K562 (cell line): ENCODE results near the gene CNNM4. TPM values are rescaled to one million over a fixed set of nuclear protein-coding genes. Genes with fewer than 3 reads are reported as not detected.

Experiments used
- ESRRA ChIP-seq: fragments of 450-650 bp; IDR thresholded peaks from 2 replicates; pipeline ENCODE4 v1.6.1; 2014; ENCODE audit warnings: low read depth, mild to moderate bottlenecking, moderate library complexity, borderline replicate concordance
- EWSR1 ChIP-seq: fragments of 450-650 bp; IDR thresholded peaks from 2 replicates; pipeline ENCODE4 v1.6.1; 2018; ENCODE audit warnings: borderline replicate concordance, mild to moderate bottlenecking, low read depth, moderate library complexity; ENCODE audit not compliant: partially characterized antibody
- HNRNPUL1 ChIP-seq: fragments of 200-400 bp; formaldehyde crosslinking; IDR thresholded peaks from 2 replicates; pipeline ENCODE4 v1.6.1; 2017; ENCODE audit warnings: low read length
- NCOA6 ChIP-seq: fragments of 450-650 bp; IDR thresholded peaks from 2 replicates; pipeline ENCODE4 v1.6.1; 2017; ENCODE audit warnings: mild to moderate bottlenecking
- NRF1 ChIP-seq, 2 experiments: fragments of 450-650 bp; IDR thresholded peaks in 1 of 2; conservative IDR thresholded peaks in 1 of 2; 2 replicates each; pipeline ENCODE4 v1.6.1; 2014; ENCODE audit warnings: mild to moderate bottlenecking in 2 of 2
- STAT6 ChIP-seq: sonication (generic); formaldehyde crosslinking; IDR thresholded peaks from 2 replicates; pipeline ENCODE4 v1.8.1; 2023; ENCODE audit warnings: mild to moderate bottlenecking, missing genetic modification reagents
- TAF1 ChIP-seq: IDR thresholded peaks from 2 replicates; pipeline ENCODE4 v1.6.1; 2011; ENCODE audit warnings: mild to moderate bottlenecking, low read length, moderate library complexity; ENCODE audit not compliant: insufficient read depth, control insufficient read depth, severe bottlenecking; ENCODE audit errors: extremely low read depth
- TAF15 ChIP-seq: fragments of 200-400 bp; formaldehyde crosslinking; IDR thresholded peaks from 2 replicates; pipeline ENCODE4 v1.6.1; 2017; ENCODE audit warnings: mild to moderate bottlenecking, low read depth, low read length, moderate library complexity
- ZFP1 ChIP-seq: fragments of 450-650 bp; formaldehyde crosslinking; IDR thresholded peaks from 2 replicates; pipeline ENCODE4 v1.4.0; 2020; ENCODE audit warnings: mild to moderate bottlenecking, mixed read lengths
- ZFP30 ChIP-seq: fragments of 250-450 bp; sonication (Bioruptor Pico); IDR thresholded peaks from 2 replicates; pipeline ENCODE4 v1.8.0; 2022; ENCODE audit warnings: moderate library complexity, mild to moderate bottlenecking, inconsistent platforms, borderline replicate concordance
- ZFPM2 ChIP-seq: fragments of 250-450 bp; sonication (Bioruptor Pico); IDR thresholded peaks from 2 replicates; pipeline ENCODE4 v1.5.1; 2022; ENCODE audit warnings: mild to moderate bottlenecking
- ZMIZ1 ChIP-seq, 2 experiments: fragments of 150-350 bp in 1 of 2; IDR thresholded peaks; 2 replicates each; pipeline ENCODE4 v1.6.1; 2012 to 2016; ENCODE audit warnings: low read depth in 2 of 2, low read length in 2 of 2, mild to moderate bottlenecking in 1 of 2, moderate library complexity in 1 of 2
- ZNF165 ChIP-seq: fragments of 250-450 bp; sonication (Bioruptor Pico); IDR thresholded peaks from 2 replicates; pipeline ENCODE4 v1.4.0; 2020; ENCODE audit warnings: borderline replicate concordance
- ZNF316 ChIP-seq: fragments of 450-650 bp; IDR thresholded peaks from 2 replicates; pipeline ENCODE4 v1.6.1; 2016
- ZNF699 ChIP-seq: fragments of 250-450 bp; sonication (Bioruptor Pico); IDR thresholded peaks from 2 replicates; pipeline ENCODE4 v1.8.0; 2021; ENCODE audit warnings: mild to moderate bottlenecking, moderate library complexity; ENCODE audit not compliant: insufficient replicate concordance
- polyA plus RNA-seq, 8 experiments: library from polyadenylated mRNA; depleted of rRNA in 4 of 8; stranded (reverse) in 5 of 8; unstranded in 3 of 8; fragments of >200 nt; fragmentation: Nextera tagmentation in 2 of 8; fragmentation: Illumina TruSeq in 1 of 8; extraction: Ambion mirVana in 2 of 8; extraction: Trizol in 1 of 8; gene quantifications; 2 replicates each; pipeline versions ENCODE4 v1.2.1 to v1.2.3, GENCODE V29; 2011 to 2014; ENCODE audit warnings: inconsistent platforms in 1 of 8, missing spikeins in 1 of 8
- total RNA-seq, 7 experiments: library from RNA; depleted of rRNA in 6 of 7; stranded (reverse); fragments of >200 nt in 6 of 7; fragmentation: Illumina TruSeq in 2 of 7; extraction: Trizol in 2 of 7; gene quantifications; 2 replicates each; pipeline versions ENCODE4 v1.2.1 to v1.2.3, GENCODE V29; 2011 to 2021; ENCODE audit warnings: low replicate concordance in 1 of 7
- TF ChIP-seq, protein P1 (sequence below): fragments of 250-450 bp; sonication (Bioruptor Pico); IDR thresholded peaks from 2 replicates; pipeline ENCODE4 v1.5.0; 2021
- TF ChIP-seq, protein P2 (sequence below): fragments of 450-650 bp; IDR thresholded peaks from 2 replicates; pipeline ENCODE4 v1.6.1; 2016; ENCODE audit warnings: missing biosample characterization, missing genetic modification characterization
- TF ChIP-seq, protein P3 (sequence below), 2 experiments: fragments of 450-650 bp in 1 of 2; sonication (generic) in 1 of 2; formaldehyde crosslinking; conservative IDR thresholded peaks; 2 replicates each; pipeline versions ENCODE4 v1.4.0 to v1.8.1; 2020 to 2022; ENCODE audit warnings: mild to moderate bottlenecking in 1 of 2, missing genetic modification reagents in 1 of 2

The CNNM4 gene
- total and polyA plus RNA-seq, 9 of the 15 experiments (the other 6 are each of a cell fraction or from before 2014, with no cell fraction given): 0.96 to 6.3 (median 2.8) TPM

DNA sequence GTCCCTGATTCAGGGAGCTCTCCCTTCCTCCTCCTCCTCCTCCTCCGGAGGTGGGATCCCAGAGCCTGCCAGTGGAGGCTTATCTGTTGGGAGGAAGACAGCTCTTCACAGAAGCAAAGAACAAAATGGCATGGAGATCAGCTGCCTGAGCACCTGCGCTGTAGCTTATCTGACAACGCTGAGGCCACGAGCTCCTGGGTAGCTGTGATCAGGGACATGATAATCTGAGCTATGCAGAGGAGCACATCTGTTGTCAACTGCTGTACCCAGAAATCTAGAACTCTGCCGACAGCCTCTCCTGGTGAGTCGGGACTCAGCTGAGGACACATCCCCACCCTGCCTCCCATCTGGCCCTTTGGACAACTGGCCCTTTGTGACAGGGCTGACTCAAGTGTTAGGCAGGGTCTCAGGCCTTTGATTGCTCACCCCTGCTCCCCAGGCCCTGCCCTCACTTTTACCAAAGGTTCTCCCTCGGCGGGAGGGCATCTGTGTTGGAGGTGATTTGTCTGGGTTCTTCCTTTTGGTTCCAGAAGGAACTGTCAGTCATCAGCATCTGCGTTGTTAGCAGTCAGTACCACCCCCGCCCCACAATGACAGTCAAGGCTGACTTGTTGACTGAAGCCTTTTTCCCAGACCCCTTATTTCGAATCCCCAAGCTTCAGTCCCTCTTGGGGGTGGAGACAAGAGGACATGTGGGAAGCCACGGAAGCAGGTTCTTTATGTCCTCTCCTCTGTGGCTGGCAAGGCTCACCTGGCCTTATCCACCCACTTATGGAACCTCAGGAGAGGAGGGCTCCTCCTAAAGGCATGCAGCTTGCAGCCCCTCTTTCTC lies 49.5 kb downstream of the CNNM4 start (continued):
- no peak for TF ChIP-seq HNRNPUL1
- no peak for TF ChIP-seq ZFP30 (CRISPR knock-in tag)
- no peak for TF ChIP-seq NCOA6
- TF ChIP-seq TAF1: no peak
- TF ChIP-seq ESRRA: 0 out of 2 replicates have a peak, but pooled peaks have one; percentile 21
- TF ChIP-seq, protein P1, sequence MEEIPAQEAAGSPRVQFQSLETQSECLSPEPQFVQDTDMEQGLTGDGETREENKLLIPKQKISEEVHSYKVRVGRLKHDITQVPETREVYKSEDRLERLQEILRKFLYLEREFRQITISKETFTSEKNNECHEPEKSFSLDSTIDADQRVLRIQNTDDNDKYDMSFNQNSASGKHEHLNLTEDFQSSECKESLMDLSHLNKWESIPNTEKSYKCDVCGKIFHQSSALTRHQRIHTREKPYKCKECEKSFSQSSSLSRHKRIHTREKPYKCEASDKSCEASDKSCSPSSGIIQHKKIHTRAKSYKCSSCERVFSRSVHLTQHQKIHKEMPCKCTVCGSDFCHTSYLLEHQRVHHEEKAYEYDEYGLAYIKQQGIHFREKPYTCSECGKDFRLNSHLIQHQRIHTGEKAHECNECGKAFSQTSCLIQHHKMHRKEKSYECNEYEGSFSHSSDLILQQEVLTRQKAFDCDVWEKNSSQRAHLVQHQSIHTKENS (CRISPR knock-in tag): no peak
- TF ChIP-seq, protein P2, sequence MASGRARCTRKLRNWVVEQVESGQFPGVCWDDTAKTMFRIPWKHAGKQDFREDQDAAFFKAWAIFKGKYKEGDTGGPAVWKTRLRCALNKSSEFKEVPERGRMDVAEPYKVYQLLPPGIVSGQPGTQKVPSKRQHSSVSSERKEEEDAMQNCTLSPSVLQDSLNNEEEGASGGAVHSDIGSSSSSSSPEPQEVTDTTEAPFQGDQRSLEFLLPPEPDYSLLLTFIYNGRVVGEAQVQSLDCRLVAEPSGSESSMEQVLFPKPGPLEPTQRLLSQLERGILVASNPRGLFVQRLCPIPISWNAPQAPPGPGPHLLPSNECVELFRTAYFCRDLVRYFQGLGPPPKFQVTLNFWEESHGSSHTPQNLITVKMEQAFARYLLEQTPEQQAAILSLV (tag): no peak
- TF ChIP-seq EWSR1: no peak
- TF ChIP-seq ZNF699 (CRISPR knock-in tag): no peak
- TF ChIP-seq NRF1 (conservative IDR thresholded peaks at IDR 0.05 in 1 of 2, IDR thresholded peaks at IDR 0.05 in 1 of 2): peak; percentile 52 to 56
- no peak for TF ChIP-seq ZFPM2 (CRISPR knock-in tag)
- no peak for TF ChIP-seq ZMIZ1 (IDR thresholded peaks at IDR 0.05; ENCODE audit: low read depth in 2 of 2, low read length in 2 of 2)
- no peak for TF ChIP-seq ZNF165 (CRISPR knock-in tag)
- TF ChIP-seq TAF15: no peak
- TF ChIP-seq, protein P3, sequence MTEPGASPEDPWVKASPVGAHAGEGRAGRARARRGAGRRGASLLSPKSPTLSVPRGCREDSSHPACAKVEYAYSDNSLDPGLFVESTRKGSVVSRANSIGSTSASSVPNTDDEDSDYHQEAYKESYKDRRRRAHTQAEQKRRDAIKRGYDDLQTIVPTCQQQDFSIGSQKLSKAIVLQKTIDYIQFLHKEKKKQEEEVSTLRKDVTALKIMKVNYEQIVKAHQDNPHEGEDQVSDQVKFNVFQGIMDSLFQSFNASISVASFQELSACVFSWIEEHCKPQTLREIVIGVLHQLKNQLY (CRISPR knock-in tag; conservative IDR thresholded peaks at IDR 0.05): no peak
- no peak for TF ChIP-seq ZNF316
- TF ChIP-seq STAT6 (CRISPR knock-in tag): no peak
- TF ChIP-seq ZFP1 (CRISPR knock-in tag): no peak
